ENCODE results near the gene TBC1D9.

DNA sequence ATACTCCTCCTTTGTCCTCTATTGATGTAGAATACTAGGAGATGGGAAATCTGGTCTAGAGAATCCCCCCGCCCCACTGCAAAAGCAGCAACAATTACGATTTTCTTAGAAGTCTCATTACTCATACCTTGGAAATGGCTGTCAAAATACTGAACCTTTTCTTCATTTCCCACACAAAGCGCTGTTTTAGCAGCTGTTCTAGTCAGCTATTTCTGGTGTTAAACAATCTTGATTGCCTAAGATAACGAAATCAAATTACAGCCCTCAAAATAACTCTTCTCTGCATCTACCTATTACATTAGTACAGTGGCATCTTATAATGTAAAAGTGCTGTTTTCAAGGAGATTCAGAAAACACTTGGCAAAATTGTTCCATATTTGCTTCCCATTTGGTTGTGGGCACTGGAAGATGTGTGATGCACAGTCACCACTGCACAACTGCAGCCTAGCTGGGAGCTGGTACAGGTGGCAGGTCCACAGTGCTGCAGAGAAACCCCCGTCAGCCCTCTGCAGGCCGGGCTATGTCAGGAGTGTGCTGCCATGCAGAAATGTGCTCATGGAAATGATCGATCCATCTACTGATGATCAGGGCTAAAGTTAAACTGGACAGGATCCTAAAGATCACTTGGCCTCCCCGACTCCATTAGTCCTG is 50.4 kb downstream of the TBC1D9 start:
- no peak for TF ChIP-seq CTCF (IDR thresholded peaks at IDR 0.05)
- no peak for TF ChIP-seq POLR2A (IDR thresholded peaks at IDR 0.05; ENCODE audit: low read length)
- TF ChIP-seq CEBPB (IDR thresholded peaks at IDR 0.05): no peak
- TF ChIP-seq HMGXB4 (CRISPR knock-in tag; IDR thresholded peaks at IDR 0.05; ENCODE audit: borderline replicate concordance): no peak
- TF ChIP-seq E2F6 (IDR thresholded peaks at IDR 0.05; ENCODE audit: borderline replicate concordance, low read depth): no peak
- no peak for TF ChIP-seq REST (IDR thresholded peaks at IDR 0.05)
- TF ChIP-seq HOXA7 (CRISPR knock-in tag; IDR thresholded peaks at IDR 0.05): no peak
